ENCODE data around the gene BPNT1.
"Not testable (repeated sequence)": the region's sequence is repeated elsewhere in the genome, so short reads cannot be mapped to it uniquely, and the experiment has no call there.

BPNT1 gene

GRCh38 chr1:220086261-220086686, 3.3 kb downstream of the BPNT1 start:
- FAIRE-seq, result peak; percentile 48
- DNase-seq (ENCODE audit: extremely low spot score, insufficient read length, low read depth), result not testable (repeated sequence)

- DNase-seq (ENCODE audit: extremely low spot score, insufficient read length, low read depth), result no peak
- no peak for FAIRE-seq
Observed at GRCh38 chr1:220084460-220084859, 5.1 kb downstream of the BPNT1 start.

- DNase-seq (ENCODE audit: extremely low spot score, insufficient read length, low read depth) (no peak), FAIRE-seq (no peak)
Observed at GRCh38 chr1:220077887-220078286, 11.7 kb downstream of the BPNT1 start.

- FAIRE-seq, result no peak
- no peak for DNase-seq (ENCODE audit: extremely low spot score, insufficient read length, low read depth)
Observed at GRCh38 chr1:220076861-220077762, 12.5 kb downstream of the BPNT1 start.

- no peak for DNase-seq (ENCODE audit: extremely low spot score, insufficient read length, low read depth)
- no peak for FAIRE-seq
Observed at GRCh38 chr1:220067269-220068204, 22.1 kb downstream of the BPNT1 start.

GRCh38 chr1:220062629-220063028, 27.0 kb downstream of the BPNT1 start:
- no peak for DNase-seq (ENCODE audit: extremely low spot score, insufficient read length, low read depth)
- FAIRE-seq, result no peak

- no peak for DNase-seq (ENCODE audit: extremely low spot score, insufficient read length, low read depth)
- FAIRE-seq, result no peak
Observed at GRCh38 chr1:220060876-220061275, 28.7 kb downstream of the BPNT1 start.

- no peak for FAIRE-seq
- no peak for DNase-seq (ENCODE audit: extremely low spot score, insufficient read length, low read depth)
Observed at GRCh38 chr1:220056374-220056773, 33.2 kb downstream of the BPNT1 start.

GRCh38 chr1:220046052-220046930, 43.3 kb downstream of the BPNT1 start, which contains the start of gene EPRS1:
TSS of gene EPRS1 (minus strand) at chr1:220046505. CDS start at chr1:220046388, 117 bp downstream.
- DNase-seq (ENCODE audit: extremely low spot score, insufficient read length, low read depth), result peak; percentile 88
- peak; percentile 99 for FAIRE-seq

GRCh38 chr1:220045356-220046051, 44.1 kb downstream of the BPNT1 start:
- FAIRE-seq (peak; percentile 55), DNase-seq (ENCODE audit: extremely low spot score, insufficient read length, low read depth) (no peak)

- FAIRE-seq, result no peak
Observed at GRCh38 chr1:220044678-220045355, 44.8 kb downstream of the BPNT1 start.

GRCh38 chr1:220043646-220044045, 45.9 kb downstream of the BPNT1 start:
- no peak for FAIRE-seq
- no peak for DNase-seq (ENCODE audit: extremely low spot score, insufficient read length, low read depth)

More at GRCh38 chr1:220044678-220045355, 44.8 kb downstream of the BPNT1 start:
- no peak for DNase-seq (ENCODE audit: extremely low spot score, insufficient read length, low read depth)

GRCh38 chr1:220040028-220040596, 49.5 kb downstream of the BPNT1 start:
- no peak for FAIRE-seq
- no peak for DNase-seq (ENCODE audit: extremely low spot score, insufficient read length, low read depth)

- DNase-seq (ENCODE audit: extremely low spot score, insufficient read length, low read depth) (no peak), FAIRE-seq (no peak)
Observed at GRCh38 chr1:220038640-220039039, 50.9 kb downstream of the BPNT1 start.

GRCh38 chr1:220037810-220038209, 51.8 kb downstream of the BPNT1 start:
- FAIRE-seq; DNase-seq (ENCODE audit: extremely low spot score, insufficient read length, low read depth): not testable (repeated sequence)

GRCh38 chr1:220032911-220033310, 56.7 kb downstream of the BPNT1 start:
- FAIRE-seq (no peak), DNase-seq (ENCODE audit: extremely low spot score, insufficient read length, low read depth) (no peak)

GRCh38 chr1:220031287-220031686, 58.3 kb downstream of the BPNT1 start:
- FAIRE-seq (no peak), DNase-seq (ENCODE audit: extremely low spot score, insufficient read length, low read depth) (no peak)

GRCh38 chr1:220028346-220028895, 61.2 kb downstream of the BPNT1 start:
- DNase-seq (ENCODE audit: extremely low spot score, insufficient read length, low read depth), result no peak

More at GRCh38 chr1:220028346-220028895, 61.2 kb downstream of the BPNT1 start:
- FAIRE-seq, result no peak

All from GM18507 (cell line).